ENCODE results near the gene SENP8.

Gene SENP8

DNA sequence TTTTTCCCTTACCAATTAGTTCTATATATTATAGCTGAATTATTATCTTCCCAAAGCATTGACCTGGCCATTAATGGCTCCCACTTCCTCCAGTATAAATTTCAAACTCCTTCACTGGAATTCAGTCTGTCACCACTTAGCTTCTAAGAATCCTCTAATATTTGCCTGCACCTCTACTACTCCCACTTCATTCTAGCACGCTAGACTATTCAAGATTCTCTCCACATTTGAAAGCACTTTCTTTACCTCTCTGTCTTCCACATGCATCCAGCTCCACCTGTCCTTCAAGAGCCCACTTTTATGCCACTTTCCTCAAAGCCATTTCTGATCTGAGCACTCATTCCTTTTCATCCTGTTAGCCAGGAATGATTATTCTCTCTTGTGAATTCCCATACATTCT is 15.0 kb downstream of the SENP8 start:
- no peaks in the 10 kb centered on the region for H3K4me1 ChIP-seq (ENCODE audit: low read depth, poor library complexity, severe bottlenecking)
- H3K27ac ChIP-seq, result no peak overlapping the region

DNA sequence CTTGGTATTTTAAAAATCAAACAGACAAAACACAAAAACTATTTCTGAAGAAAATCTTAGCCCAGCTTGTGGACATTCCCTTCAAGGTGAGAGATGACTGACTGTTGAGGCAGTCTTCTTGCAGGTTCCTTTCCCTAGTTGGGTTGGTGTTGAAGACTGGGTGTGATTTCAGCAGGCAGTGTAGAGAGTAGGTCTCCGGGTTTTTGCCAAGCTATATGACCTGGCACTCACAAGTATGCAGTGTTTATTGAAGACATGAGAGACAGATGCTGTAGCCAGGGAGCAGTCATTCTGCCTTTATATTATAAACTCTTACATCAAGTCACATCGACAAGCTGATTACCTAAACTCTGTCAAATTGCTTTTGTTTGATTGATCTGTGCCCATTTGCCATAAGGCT is 17.5 kb downstream of the SENP8 start:
- H3K27ac ChIP-seq, result no peak overlapping the region

More for the DNA sequence above, 15.0 kb downstream of the SENP8 start:
- Histone ChIP-seq H3K4me2 (no peak overlapping the region), H3K79me2 (ENCODE audit: insufficient read depth, low read depth) (no peaks in the 10 kb centered on the region), H4K20me1 (ENCODE audit: insufficient read depth) (no peaks in the 10 kb centered on the region), H3K36me3 (ENCODE audit: insufficient read depth) (no peaks in the 10 kb centered on the region), H2AFZ (ENCODE audit: low read depth) (no peak overlapping the region), H3K9ac (no peak overlapping the region), H3K4me3 (IDR thresholded peaks at IDR 0.05; ENCODE audit: insufficient read depth, low read depth, low read length) (no peak overlapping the region), H3K27me3 (ENCODE audit: insufficient read depth, low read depth) (no peaks in the 10 kb centered on the region)
- no peak for TF ChIP-seq CTCF (conservative IDR thresholded peaks at IDR 0.05; ENCODE audit: low read depth, low read length)

DNA sequence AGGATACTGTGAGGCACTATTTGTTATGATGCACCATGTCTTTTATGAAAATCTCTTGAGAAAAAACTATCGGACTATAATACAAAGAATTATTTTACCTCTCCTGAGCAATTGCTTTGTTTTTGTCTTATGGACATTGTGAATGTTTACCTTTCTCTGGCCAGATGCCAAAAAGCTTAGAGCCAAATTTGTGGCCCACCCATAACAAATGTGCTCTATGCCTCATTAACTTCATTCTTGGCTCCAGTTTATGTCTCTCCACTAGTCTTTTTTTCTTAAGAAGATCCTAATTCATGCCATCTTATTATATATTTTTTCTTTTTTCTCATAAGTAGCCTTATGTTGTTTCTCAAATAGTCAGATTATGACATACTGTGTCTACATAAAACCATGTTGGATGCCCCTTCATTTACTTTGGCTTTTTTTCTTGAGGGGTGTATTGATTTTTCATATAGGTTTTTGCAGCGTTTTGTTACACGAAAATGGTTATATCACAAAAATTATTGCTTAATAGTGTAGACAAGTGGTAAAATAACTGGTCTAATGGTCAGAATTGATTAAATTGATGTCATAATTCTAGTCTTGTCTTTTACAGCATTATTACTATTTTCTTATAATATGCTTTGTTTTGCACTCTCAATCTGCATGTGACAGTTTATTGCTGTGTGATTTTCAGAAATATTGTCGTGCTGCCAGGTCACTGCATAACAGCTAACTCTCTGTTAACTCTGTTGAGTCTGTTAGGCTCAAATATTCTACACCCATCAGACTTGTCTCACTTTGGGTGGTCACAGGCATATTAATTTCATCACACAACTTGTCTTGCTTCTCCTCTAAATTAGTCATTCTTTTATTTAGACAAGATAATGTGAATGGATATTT is 18.2 kb downstream of the SENP8 start:
- Histone ChIP-seq H3K79me2 (ENCODE audit: insufficient read depth, low read depth) (no peaks in the 10 kb centered on the region), H3K36me3 (ENCODE audit: insufficient read depth) (no peaks in the 10 kb centered on the region), H3K4me3 (IDR thresholded peaks at IDR 0.05; ENCODE audit: insufficient read depth, low read depth, low read length) (no peak overlapping the region), H2AFZ (ENCODE audit: low read depth) (no peak overlapping the region), H3K27ac (no peak overlapping the region), H3K4me2 (no peak overlapping the region), H3K4me1 (ENCODE audit: low read depth, poor library complexity, severe bottlenecking) (peaks cover 8% of the 10 kb centered on the region), H4K20me1 (ENCODE audit: insufficient read depth) (no peaks in the 10 kb centered on the region), H3K9ac (no peak overlapping the region), H3K27me3 (ENCODE audit: insufficient read depth, low read depth) (no peaks in the 10 kb centered on the region; the same call in 1 of the 2 replicates)
- no peak for TF ChIP-seq CTCF (conservative IDR thresholded peaks at IDR 0.05; ENCODE audit: low read depth, low read length)

More for the DNA sequence above, 17.5 kb downstream of the SENP8 start:
- Histone ChIP-seq H3K9ac (no peak overlapping the region), H3K4me1 (ENCODE audit: low read depth, poor library complexity, severe bottlenecking) (peaks cover 2% of the 10 kb centered on the region), H3K27me3 (ENCODE audit: insufficient read depth, low read depth) (no peaks in the 10 kb centered on the region; the same call in 1 of the 2 replicates), H2AFZ (ENCODE audit: low read depth) (no peak overlapping the region), H3K36me3 (ENCODE audit: insufficient read depth) (no peaks in the 10 kb centered on the region), H4K20me1 (ENCODE audit: insufficient read depth) (no peaks in the 10 kb centered on the region), H3K4me3 (IDR thresholded peaks at IDR 0.05; ENCODE audit: insufficient read depth, low read depth, low read length) (no peak overlapping the region), H3K79me2 (ENCODE audit: insufficient read depth, low read depth) (no peaks in the 10 kb centered on the region), H3K4me2 (no peak overlapping the region)
- no peak for TF ChIP-seq CTCF (conservative IDR thresholded peaks at IDR 0.05; ENCODE audit: low read depth, low read length)

GRCh38 chr15:72139667-72140066 is 21.5 kb downstream of the SENP8 start:
- H3K27me3 ChIP-seq (ENCODE audit: insufficient read depth, low read depth), result no peaks in the 10 kb centered on the region; the same call in 1 of the 2 replicates
- peaks cover 22% of the 10 kb centered on the region for H3K4me1 ChIP-seq (ENCODE audit: low read depth, poor library complexity, severe bottlenecking)
- H3K36me3 ChIP-seq (ENCODE audit: insufficient read depth), result no peaks in the 10 kb centered on the region
- H3K4me3 ChIP-seq (IDR thresholded peaks at IDR 0.05; ENCODE audit: insufficient read depth, low read depth, low read length), result no peak overlapping the region
- no peak overlapping the region for H3K4me2 ChIP-seq
- H2AFZ ChIP-seq (ENCODE audit: low read depth), result no peak overlapping the region
- no peaks in the 10 kb centered on the region for H3K79me2 ChIP-seq (ENCODE audit: insufficient read depth, low read depth)
- TF ChIP-seq CTCF (conservative IDR thresholded peaks at IDR 0.05; ENCODE audit: low read depth, low read length), result no peak
- no peak overlapping the region for H3K9ac ChIP-seq
- H3K27ac ChIP-seq, result no peak overlapping the region
- no peaks in the 10 kb centered on the region for H4K20me1 ChIP-seq (ENCODE audit: insufficient read depth)
